Body of pancreas (tissue), 4 donors: ENCODE results near the gene HSD17B8. TPM values are rescaled to one million over a fixed set of nuclear protein-coding genes. Genes with fewer than 3 reads are reported as not detected.

Experiments used
- ATAC-seq: fragments of 150-250 bp; one replicate; pipeline ENCODE4 v1.9.1; 2016
- DNase-seq, 4 donors: peaks; one replicate each; pipeline ENCODE4 v3.0.0-alpha.2; 2019
- H3K27ac ChIP-seq, 4 donors: fragments of 200-600 bp; sonication (generic); 1 replicate in 3 of 4; 2 replicates in 1 of 4; pipeline versions ENCODE4 v1.5.1 to v1.6.1; 2016 to 2019; ENCODE audit warnings: mild to moderate bottlenecking in 1 of 4, mixed read lengths in 1 of 4, moderate library complexity in 1 of 4
- H3K27me3 ChIP-seq, 2 donors: fragments of 200-600 bp; sonication (generic); one replicate each; pipeline ENCODE4 v1.6.0; 2016; ENCODE audit warnings: mild to moderate bottlenecking in 1 of 2
- H3K36me3 ChIP-seq, 2 donors: fragments of 200-600 bp; sonication (generic); replicated peaks in 1 of 2; 2 replicates each; pipeline ENCODE4 v1.5.1; 2016; ENCODE audit warnings: low read depth in 2 of 2; ENCODE audit not compliant: insufficient read depth in 1 of 2
- H3K4me1 ChIP-seq: fragments of 200-600 bp; sonication (generic); one replicate; pipeline ENCODE4 v1.6.0; 2016
- H3K4me3 ChIP-seq, 2 donors: fragments of 200-600 bp; sonication (generic); 1 replicate in 1 of 2; 2 replicates in 1 of 2; pipeline ENCODE4 v1.5.1; 2016 to 2019
- H3K9me3 ChIP-seq, 3 donors: fragments of 200-600 bp; sonication (generic); 1 replicate in 2 of 3; 2 replicates in 1 of 3; pipeline ENCODE4 v1.5.1; 2016
- POLR2A ChIP-seq, 3 donors: fragments of 450-650 bp; IDR thresholded peaks; one replicate each; pipeline ENCODE4 v1.6.1; 2016; ENCODE audit warnings: antibody characterized with exemption in 3 of 3, mild to moderate bottlenecking in 2 of 3
- WGBS, 2 donors: methylation state at CpG; one replicate each; pipeline ENCODE4 v1.1.5; 2017; 5-methylcytosine and 5-hydroxymethylcytosine counted together
- intact Hi-C: fragments of 100-400 bp; cut with DNase I; formaldehyde crosslinking; loops from one replicate; pipeline ENCODE4 v1.15.1; 2023
- total RNA-seq, 2 donors: library from RNA; depleted of rRNA; stranded (reverse); fragments of >200 nt; gene quantifications; one replicate each; pipeline ENCODE4 v1.1.0, GENCODE V29; 2016
- TF ChIP-seq, protein P1 (sequence below), 7 experiments: fragments of 450-650 bp in 4 of 7; fragments of 200-600 bp in 3 of 7; sonication (generic) in 3 of 7; IDR thresholded peaks; one replicate each; pipeline ENCODE4 v1.5.1; 2016 to 2019; ENCODE audit warnings: antibody characterized with exemption in 7 of 7

The HSD17B8 gene
- total RNA-seq, 2 donors from 2014 or later: 19.1 to 29.1 TPM

DNA sequence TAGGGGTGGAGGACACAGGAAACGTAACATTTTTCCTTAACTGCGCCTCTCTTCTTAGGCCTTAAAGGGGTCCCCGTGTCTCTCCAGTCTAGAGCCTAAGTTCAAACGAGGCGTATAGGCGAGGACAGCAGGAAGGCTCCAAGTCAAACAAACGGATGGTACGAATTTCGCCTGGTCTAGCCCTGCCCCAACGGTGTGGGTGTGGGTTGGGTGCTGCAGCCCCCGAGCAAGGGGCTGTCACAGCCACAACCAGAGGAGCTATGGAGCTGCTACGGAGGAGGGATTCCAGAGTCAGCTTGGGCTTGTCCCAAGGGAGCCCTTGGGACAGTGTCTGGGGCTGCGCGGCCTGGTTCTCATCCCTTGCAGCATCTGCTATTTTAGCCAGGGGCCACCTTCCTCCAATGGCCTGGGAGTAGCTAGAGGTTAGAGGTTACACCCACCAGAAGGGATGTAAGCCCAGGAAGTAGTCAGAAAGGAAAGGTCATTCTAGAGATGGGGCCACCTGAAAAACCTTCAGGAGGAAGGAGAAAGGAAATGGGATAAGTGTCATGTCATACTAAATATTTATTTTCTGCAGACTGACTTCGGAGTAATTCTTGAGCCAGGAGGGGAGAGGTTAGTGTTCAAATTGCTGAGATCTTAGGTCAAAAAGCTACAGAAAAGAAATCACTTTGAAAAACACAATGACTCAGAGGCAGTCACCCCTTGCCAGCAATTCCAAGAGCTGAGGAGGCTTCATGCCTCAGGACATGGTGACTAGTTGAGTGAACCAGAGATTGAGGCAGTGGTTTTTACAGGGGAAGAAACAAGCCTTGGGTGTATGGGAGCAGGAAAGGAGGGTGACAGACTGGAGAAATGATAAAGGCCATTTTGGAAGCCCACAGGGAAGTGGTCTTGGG lies 45.5 kb downstream of the HSD17B8 start:
- Histone ChIP-seq H3K27ac (peak overlapping the region; percentile 84 to 95 (median 94)), H3K4me1 (peaks cover 22% of the 10 kb centered on the region), H3K27me3 (no peaks in the 10 kb centered on the region), H3K4me3 (peak overlapping the region; percentile 18 to 26), H3K9me3 (no peaks in the 10 kb centered on the region), H3K36me3 (peaks cover 0 to 2% of the 10 kb centered on the region in 2 donors)
- intact Hi-C loops: loop anchor here (5.0 to 10.0 kb wide), 2 partner anchors 88 to 135 kb away; no protein-coding TSS in a partner anchor
- TF ChIP-seq, protein P1, sequence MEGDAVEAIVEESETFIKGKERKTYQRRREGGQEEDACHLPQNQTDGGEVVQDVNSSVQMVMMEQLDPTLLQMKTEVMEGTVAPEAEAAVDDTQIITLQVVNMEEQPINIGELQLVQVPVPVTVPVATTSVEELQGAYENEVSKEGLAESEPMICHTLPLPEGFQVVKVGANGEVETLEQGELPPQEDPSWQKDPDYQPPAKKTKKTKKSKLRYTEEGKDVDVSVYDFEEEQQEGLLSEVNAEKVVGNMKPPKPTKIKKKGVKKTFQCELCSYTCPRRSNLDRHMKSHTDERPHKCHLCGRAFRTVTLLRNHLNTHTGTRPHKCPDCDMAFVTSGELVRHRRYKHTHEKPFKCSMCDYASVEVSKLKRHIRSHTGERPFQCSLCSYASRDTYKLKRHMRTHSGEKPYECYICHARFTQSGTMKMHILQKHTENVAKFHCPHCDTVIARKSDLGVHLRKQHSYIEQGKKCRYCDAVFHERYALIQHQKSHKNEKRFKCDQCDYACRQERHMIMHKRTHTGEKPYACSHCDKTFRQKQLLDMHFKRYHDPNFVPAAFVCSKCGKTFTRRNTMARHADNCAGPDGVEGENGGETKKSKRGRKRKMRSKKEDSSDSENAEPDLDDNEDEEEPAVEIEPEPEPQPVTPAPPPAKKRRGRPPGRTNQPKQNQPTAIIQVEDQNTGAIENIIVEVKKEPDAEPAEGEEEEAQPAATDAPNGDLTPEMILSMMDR (IDR thresholded peaks at IDR 0.05): no peak
- TF ChIP-seq POLR2A (IDR thresholded peaks at IDR 0.05): no peak
- DNase-seq (peak in 2 of 4 donors; percentile 11 to 25), ATAC-seq (no peak)
- 11 to 13% methylated on average over 15 of the region's 15 CpGs for WGBS, 2 donors

DNA sequence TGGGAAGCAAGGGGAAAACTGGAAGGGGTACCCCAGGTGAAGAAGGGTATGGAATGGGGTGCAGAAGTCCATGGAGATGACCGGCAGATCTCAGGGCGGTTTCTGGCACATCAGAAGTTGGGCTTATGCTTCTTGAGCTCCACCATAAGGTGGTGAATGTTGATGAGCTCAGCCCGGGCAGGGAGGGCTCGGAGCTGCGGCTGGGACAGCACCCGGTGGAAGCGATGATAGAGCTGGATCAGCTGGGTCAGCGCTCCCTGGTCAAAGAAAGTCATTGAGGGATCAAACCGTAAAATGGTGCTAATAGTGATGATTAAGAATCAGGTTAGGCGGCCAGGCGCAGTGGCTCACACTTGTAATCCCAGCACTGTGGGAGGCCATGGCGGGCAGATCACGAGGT lies 46.3 kb downstream of the HSD17B8 start:
- DNase-seq (no peak), ATAC-seq (no peak)
- Histone ChIP-seq H3K27me3 (no peaks in the 10 kb centered on the region), H3K4me3 (no peak overlapping the region), H3K36me3 (peaks cover 0 to 4% of the 10 kb centered on the region in 2 donors), H3K9me3 (no peaks in the 10 kb centered on the region), H3K27ac (no peak overlapping the region), H3K4me1 (peaks cover 22% of the 10 kb centered on the region)
- WGBS, 2 donors: 92 to 95% methylated on average over 13 of the region's 13 CpGs
- intact Hi-C loops: no loop called here
- TF ChIP-seq, protein P1 (IDR thresholded peaks at IDR 0.05): no peak
- no peak for TF ChIP-seq POLR2A (IDR thresholded peaks at IDR 0.05)

DNA sequence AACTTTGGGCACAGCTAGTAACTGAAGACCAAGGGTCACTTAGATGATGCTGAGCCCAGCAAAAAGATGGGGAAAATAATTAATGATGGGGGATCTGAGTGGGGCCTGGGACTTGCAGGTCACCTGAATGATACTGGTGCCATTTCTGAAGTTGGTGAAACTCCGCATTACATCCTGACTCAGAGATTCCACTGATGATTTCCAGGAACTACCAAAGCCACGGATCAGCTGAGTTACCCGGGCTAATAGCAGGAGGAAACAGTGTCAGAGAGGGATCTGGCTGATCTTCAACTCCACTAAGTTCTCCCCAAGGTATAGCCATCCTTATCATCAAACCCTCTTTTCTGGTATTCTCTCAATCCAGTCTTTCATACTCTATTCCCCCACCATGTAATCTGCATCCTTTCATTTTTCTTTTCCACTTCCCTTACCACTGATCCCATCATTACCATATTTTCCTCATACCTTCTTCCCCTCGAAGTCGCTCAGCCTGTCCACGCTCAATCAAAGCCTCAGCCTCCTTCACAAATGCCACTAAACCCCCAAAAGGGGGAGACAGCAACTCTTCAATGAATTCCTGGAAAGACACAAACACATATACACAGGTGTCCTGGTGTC lies 47.0 kb downstream of the HSD17B8 start:
- 78 to 80% methylated on average over 6 of the region's 6 CpGs for WGBS, 2 donors
- no peak for ATAC-seq
- TF ChIP-seq POLR2A (IDR thresholded peaks at IDR 0.05): no peak
- TF ChIP-seq, protein P1 (IDR thresholded peaks at IDR 0.05): no peak

DNA sequence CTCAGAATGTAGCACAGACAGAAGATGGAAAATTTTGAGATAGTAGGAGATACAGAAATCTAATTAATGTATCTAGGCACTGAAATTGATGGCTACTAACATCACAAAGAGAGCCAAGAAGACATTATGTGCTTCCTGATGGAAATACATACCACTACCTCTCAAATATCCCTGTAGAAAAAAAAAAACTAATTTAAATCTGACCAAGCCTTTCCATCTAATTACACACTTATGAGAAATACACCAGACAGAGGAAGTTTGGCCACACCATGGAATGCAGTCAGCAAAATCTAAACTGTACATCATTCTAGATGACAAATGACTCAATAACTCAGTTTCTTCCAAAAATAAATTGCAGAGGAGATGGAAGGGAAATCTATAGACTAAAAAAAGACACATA lies 48.3 kb downstream of the HSD17B8 start:
- no peak overlapping the region for H3K27ac ChIP-seq
- intact Hi-C loops: no loop called here
- no peak for TF ChIP-seq POLR2A (IDR thresholded peaks at IDR 0.05)
- TF ChIP-seq, protein P1 (IDR thresholded peaks at IDR 0.05): no peak
- DNase-seq: no peak
- ATAC-seq: no peak
- H3K36me3 ChIP-seq: peaks cover 0 to 4% of the 10 kb centered on the region in 2 donors
- H3K4me1 ChIP-seq: peaks cover 22% of the 10 kb centered on the region
- H3K9me3 ChIP-seq: no peaks in the 10 kb centered on the region
- no peaks in the 10 kb centered on the region for H3K27me3 ChIP-seq
- H3K4me3 ChIP-seq: no peak overlapping the region

More for the DNA sequence above, 47.0 kb downstream of the HSD17B8 start:
- no peak overlapping the region for H3K27ac ChIP-seq
- peaks cover 22% of the 10 kb centered on the region for H3K4me1 ChIP-seq
- H3K9me3 ChIP-seq: no peaks in the 10 kb centered on the region
- intact Hi-C loops: no loop called here
- DNase-seq: no peak
- no peak overlapping the region for H3K4me3 ChIP-seq
- no peaks in the 10 kb centered on the region for H3K27me3 ChIP-seq
- H3K36me3 ChIP-seq: peaks cover 0 to 4% of the 10 kb centered on the region in 2 donors
